22Rv1 (cell line): ENCODE data around the gene SOCS2.

Source experiments
- CTCF ChIP-seq: fragments of 450-650 bp; IDR thresholded peaks from 2 replicates; pipeline ENCODE4 v1.5.1; 2017; ENCODE audit warnings: mild to moderate bottlenecking
- ZFX ChIP-seq: fragments of 450-650 bp; IDR thresholded peaks from 2 replicates; pipeline ENCODE4 v1.6.1; 2017; ENCODE audit warnings: antibody characterized with exemption, borderline replicate concordance

- peak; percentile 44 for TF ChIP-seq CTCF
- no peak for TF ChIP-seq ZFX
Observed at GRCh38 chr12:93537769-93538168, 34.7 kb upstream of the SOCS2 start.
